Measurements from ENCODE around the gene CABP5.
"Not testable (repeated sequence)": the region's sequence is repeated elsewhere in the genome, so short reads cannot be mapped to it uniquely, and the experiment has no call there.

Gene CABP5

DNA sequence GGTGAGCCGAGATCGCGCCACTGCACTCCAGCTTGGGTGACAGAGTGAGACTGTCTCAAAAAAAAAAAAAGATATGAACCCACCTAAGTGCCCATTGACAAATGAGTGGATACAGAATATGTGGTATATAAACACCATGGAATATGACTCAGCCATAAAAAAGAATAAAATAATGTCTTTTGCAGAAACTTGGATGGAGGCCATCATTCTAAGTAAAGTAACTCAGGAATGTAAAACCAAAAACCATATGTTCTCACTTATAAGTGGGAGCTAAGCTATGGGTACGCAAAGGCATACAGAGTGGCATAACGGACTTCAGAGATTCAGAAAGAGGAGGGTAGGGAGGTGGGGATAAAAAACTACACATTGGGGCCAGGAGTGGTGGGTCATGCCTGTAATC, 37.2 kb upstream of the CABP5 start:
- Histone ChIP-seq H3K4me1 (no peaks in the 10 kb centered on the region), H3K27me3 (no peaks in the 10 kb centered on the region), H3K36me3 (peaks cover 7 to 9% (median 9%) of the 10 kb centered on the region in 3 donors), H3K27ac (no peak overlapping the region), H3K9me3 (no peaks in the 10 kb centered on the region), H3K4me3 (no peak overlapping the region)
- intact Hi-C loops (cut with DNase I; ENCODE audit: low total_unique reads), result no loop called here
- DNase-seq, result no peak
- TF ChIP-seq, protein P1, sequence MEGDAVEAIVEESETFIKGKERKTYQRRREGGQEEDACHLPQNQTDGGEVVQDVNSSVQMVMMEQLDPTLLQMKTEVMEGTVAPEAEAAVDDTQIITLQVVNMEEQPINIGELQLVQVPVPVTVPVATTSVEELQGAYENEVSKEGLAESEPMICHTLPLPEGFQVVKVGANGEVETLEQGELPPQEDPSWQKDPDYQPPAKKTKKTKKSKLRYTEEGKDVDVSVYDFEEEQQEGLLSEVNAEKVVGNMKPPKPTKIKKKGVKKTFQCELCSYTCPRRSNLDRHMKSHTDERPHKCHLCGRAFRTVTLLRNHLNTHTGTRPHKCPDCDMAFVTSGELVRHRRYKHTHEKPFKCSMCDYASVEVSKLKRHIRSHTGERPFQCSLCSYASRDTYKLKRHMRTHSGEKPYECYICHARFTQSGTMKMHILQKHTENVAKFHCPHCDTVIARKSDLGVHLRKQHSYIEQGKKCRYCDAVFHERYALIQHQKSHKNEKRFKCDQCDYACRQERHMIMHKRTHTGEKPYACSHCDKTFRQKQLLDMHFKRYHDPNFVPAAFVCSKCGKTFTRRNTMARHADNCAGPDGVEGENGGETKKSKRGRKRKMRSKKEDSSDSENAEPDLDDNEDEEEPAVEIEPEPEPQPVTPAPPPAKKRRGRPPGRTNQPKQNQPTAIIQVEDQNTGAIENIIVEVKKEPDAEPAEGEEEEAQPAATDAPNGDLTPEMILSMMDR (IDR thresholded peaks at IDR 0.05), result no peak

GRCh38 chr19:48070177-48070769, 26.4 kb upstream of the CABP5 start:
- DNase-seq; H3K4me3 ChIP-seq; H3K4me1 ChIP-seq; H3K27me3 ChIP-seq; H3K9me3 ChIP-seq; intact Hi-C loops (cut with DNase I; ENCODE audit: low total_unique reads); H3K27ac ChIP-seq: not testable (repeated sequence)
- peaks cover 5 to 37% (median 22%) of the 10 kb centered on the region in 3 donors for H3K36me3 ChIP-seq

DNA sequence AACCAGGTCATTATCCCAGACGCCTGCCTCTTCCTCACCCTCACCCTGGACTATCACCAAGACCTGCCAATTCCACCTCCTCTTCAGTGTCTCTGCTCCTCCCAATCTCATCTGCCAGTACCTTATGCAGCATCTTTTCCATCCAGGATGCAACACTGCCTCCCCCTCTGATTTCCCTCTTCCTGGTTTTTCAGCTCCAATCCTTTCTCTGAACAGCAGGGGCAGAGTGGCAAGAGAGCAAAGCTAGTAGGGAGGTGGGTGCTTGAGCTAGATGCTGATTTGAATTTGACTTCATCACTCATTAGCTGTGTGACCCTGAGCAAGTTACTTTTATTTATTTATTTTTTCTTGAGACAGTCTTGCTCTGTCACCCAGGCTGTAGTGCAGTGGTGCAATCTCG, 25.6 kb upstream of the CABP5 start:
- no peak for DNase-seq
- no peak overlapping the region for H3K27ac ChIP-seq

GRCh38 chr19:48064509-48064908, 20.6 kb upstream of the CABP5 start:
- TF ChIP-seq, protein P1 (IDR thresholded peaks at IDR 0.05), result no peak

More for the DNA sequence above, 25.6 kb upstream of the CABP5 start:
- TF ChIP-seq, protein P1 (IDR thresholded peaks at IDR 0.05), result no peak
- intact Hi-C loops (cut with DNase I; ENCODE audit: low total_unique reads), result no loop called here
- no peaks in the 10 kb centered on the region for H3K4me1 ChIP-seq
- no peak overlapping the region for H3K4me3 ChIP-seq
- no peaks in the 10 kb centered on the region for H3K9me3 ChIP-seq
- no peaks in the 10 kb centered on the region for H3K27me3 ChIP-seq
- peaks cover 2 to 40% (median 20%) of the 10 kb centered on the region in 3 donors for H3K36me3 ChIP-seq

GRCh38 chr19:48061401-48062344, 17.8 kb upstream of the CABP5 start:
- Histone ChIP-seq H3K4me1 (no peaks in the 10 kb centered on the region), H3K27ac (no peak overlapping the region), H3K27me3 (no peaks in the 10 kb centered on the region), H3K4me3 (no peak overlapping the region), H3K9me3 (no peaks in the 10 kb centered on the region), H3K36me3 (peaks cover 0 to 25% (median 22%) of the 10 kb centered on the region in 3 donors)
- TF ChIP-seq, protein P1 (IDR thresholded peaks at IDR 0.05), result no peak
- no peak for DNase-seq
- intact Hi-C loops (cut with DNase I; ENCODE audit: low total_unique reads), result no loop called here

More at GRCh38 chr19:48064509-48064908, 20.6 kb upstream of the CABP5 start:
- intact Hi-C loops (cut with DNase I; ENCODE audit: low total_unique reads), result no loop called here
- Histone ChIP-seq H3K4me1 (no peaks in the 10 kb centered on the region), H3K36me3 (peaks cover 0 to 42% (median 22%) of the 10 kb centered on the region in 3 donors), H3K27me3 (no peaks in the 10 kb centered on the region), H3K9me3 (no peaks in the 10 kb centered on the region), H3K4me3 (no peak overlapping the region), H3K27ac (no peak overlapping the region)
- no peak for DNase-seq

DNA sequence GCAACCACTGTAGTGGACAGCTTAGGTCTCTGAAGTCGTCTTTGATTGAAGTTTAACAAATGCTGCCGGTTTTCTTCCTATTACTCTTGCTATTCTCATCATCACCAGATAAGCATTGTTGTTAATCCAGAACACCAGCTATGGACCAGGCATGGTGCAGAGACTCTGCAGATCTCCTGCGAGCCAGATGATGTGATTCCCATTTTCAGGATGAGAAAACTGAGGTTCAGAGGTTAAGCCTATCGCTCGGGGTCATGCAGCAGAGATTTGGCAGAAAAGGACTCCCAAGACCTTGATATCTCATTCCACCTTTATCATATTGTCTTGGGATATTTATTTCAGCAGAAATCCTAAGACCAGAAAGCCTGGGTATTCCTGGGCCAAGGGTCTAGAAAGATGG, 16.5 kb upstream of the CABP5 start:
- Histone ChIP-seq H3K27ac (no peak overlapping the region), H3K36me3 (peaks cover 0 to 25% (median 22%) of the 10 kb centered on the region in 3 donors), H3K9me3 (no peaks in the 10 kb centered on the region), H3K4me1 (no peaks in the 10 kb centered on the region), H3K27me3 (no peaks in the 10 kb centered on the region), H3K4me3 (no peak overlapping the region)
- TF ChIP-seq, protein P1 (IDR thresholded peaks at IDR 0.05), result no peak
- intact Hi-C loops (cut with DNase I; ENCODE audit: low total_unique reads), result no loop called here
- no peak for DNase-seq

All from tibial artery (tissue), 4 donors.